ES-I3 (cell line): ENCODE results near the gene CDCA4.

Experiments used
- H3K36me3 ChIP-seq: 2 replicates; pipeline ENCODE4 v1.6.1; 2013; ENCODE audit warnings: mild to moderate bottlenecking, low read length, control low read depth, moderate library complexity; ENCODE audit not compliant: insufficient read depth
- H3K4me1 ChIP-seq: 2 replicates; pipeline ENCODE4 v1.6.1; 2013; ENCODE audit warnings: mild to moderate bottlenecking, control low read depth, low read length; ENCODE audit not compliant: insufficient read depth
- H3K9ac ChIP-seq: 2 replicates; pipeline ENCODE4 v1.6.1; 2013; ENCODE audit warnings: low read depth, mild to moderate bottlenecking, low read length, moderate library complexity
- H3K9me3 ChIP-seq: 2 replicates; pipeline ENCODE4 v1.6.1; 2013; ENCODE audit warnings: mild to moderate bottlenecking, low read length, moderate library complexity; ENCODE audit not compliant: control insufficient read depth, insufficient read depth

Gene CDCA4

DNA sequence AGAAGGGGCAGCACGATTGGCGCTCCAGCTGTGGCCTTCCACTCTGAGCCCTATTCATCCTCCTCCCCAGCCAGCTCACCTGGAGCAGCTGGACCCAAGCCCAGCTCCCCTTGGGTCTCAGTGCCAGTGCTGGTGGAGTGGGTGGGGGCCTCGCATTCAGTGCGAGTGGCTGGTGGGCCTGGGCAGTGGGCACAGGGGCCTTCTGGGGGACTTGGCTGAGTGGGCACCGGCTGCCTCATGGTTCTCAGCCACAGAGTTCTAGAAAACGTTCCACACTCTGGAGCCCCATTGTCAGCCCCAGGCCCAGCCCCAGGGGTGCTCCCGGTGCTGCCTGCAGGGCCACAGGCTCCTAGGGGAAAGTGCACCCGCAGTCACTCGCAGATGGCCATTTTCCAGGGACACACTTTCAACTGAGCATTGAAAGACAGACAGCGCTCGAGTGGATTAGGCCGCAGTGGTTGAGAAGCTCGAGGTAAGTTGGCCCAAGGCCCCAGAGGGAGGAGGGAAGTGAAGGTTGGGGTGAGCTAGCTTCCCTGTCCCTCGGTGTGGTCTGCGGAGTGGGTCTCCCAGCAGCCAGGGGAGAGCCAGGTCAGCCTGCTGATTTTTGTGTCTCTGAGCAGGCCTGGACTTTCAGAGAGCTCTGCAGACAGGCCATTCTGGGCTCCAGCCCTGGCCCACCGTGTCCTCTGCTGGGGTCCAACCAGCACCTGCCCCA lies 31.5 kb downstream of the CDCA4 start:
- H3K9me3 ChIP-seq, result no peaks in the 10 kb centered on the region
- no peak overlapping the region for H3K9ac ChIP-seq
- no peaks in the 10 kb centered on the region for H3K4me1 ChIP-seq
- no peaks in the 10 kb centered on the region; the same call in 1 of the 2 replicates for H3K36me3 ChIP-seq

DNA sequence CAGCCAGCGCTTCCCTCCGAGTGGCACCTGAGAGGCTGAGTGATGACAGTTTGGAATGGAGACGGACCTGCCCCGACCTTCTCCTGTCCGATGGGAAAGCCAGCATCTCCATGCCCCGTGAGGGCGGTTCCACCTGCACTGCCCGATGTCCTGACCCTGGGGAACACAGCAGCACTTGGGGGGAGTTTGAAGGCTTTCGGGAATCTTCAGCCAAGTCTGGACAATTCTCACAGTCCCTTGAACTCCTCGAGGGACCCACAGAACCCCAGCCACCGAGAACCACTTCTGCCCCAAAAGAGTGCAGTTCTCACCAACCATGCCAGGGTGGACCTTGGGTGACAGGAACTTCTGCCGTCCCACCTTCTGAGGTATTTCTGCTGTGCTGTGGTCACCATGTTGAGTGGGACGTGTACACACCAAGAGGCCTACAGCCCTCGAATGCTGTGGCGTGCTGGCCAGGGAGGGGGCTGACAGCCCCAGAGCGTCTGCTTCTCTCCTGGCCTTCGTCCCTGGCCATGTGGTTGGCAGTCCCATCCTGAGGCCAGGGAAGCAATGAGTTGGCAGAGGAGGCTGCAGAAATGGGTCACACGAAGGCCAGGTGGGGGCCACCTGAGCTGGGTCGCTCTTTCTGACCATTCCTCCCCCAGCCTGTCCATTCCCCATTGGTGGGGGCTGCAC lies 34.3 kb downstream of the CDCA4 start:
- no peaks in the 10 kb centered on the region for H3K36me3 ChIP-seq
- peak overlapping the region; percentile 77; the same call in 1 of the 2 replicates for H3K9ac ChIP-seq
- no peaks in the 10 kb centered on the region for H3K9me3 ChIP-seq
- no peaks in the 10 kb centered on the region for H3K4me1 ChIP-seq

DNA sequence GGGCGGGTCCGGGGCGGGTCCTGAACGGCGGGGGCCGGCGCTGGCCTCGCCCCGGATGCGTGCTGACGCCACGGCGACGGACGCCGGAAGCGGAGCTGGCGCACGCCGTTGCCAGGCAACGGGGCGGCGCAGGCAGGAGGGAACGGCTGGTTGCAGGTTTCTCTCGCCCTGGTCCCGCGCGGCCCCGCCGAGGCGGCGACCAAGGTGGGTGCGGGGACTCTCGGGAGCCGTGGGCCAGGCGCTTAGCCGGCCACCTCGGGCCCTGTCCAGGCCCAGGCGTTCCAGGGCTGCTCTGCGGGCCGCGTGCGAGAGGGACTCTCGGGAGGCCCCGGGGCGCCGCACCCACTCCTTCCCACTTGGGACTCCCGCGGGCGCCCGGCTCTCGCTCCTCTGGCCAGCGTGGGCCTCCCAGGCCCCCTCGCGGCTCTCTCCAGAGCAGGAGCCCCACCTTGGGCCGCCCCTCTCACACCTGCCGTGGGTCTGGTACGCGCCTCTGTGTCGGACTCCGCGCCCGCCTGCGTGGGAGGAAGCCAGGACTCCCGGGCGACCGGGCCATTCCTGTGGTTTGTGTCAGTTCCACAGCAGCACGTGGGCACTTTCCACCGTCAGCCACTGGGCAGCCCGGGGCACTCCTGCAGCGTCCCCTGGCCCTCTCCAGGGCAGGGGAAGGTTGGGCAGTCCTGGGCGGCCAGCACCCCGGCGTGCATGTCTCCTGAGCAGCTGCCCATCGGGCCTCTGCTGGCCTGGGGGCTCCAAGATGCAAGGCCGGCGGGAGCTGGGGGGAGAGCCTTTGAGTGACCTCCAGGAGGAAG lies 35.0 kb downstream of the CDCA4 start, which contains the start of gene CLBA1:
Gene CLBA1 (plus strand): TSS at position 114 of the 812 bp plus-strand sequence. CDS start 644 bp downstream, at position 758.
- Histone ChIP-seq H3K4me1 (no peaks in the 10 kb centered on the region), H3K36me3 (no peaks in the 10 kb centered on the region), H3K9ac (peak within 1 kb of the TSS; percentile 77), H3K9me3 (no peaks in the 10 kb centered on the region)

DNA sequence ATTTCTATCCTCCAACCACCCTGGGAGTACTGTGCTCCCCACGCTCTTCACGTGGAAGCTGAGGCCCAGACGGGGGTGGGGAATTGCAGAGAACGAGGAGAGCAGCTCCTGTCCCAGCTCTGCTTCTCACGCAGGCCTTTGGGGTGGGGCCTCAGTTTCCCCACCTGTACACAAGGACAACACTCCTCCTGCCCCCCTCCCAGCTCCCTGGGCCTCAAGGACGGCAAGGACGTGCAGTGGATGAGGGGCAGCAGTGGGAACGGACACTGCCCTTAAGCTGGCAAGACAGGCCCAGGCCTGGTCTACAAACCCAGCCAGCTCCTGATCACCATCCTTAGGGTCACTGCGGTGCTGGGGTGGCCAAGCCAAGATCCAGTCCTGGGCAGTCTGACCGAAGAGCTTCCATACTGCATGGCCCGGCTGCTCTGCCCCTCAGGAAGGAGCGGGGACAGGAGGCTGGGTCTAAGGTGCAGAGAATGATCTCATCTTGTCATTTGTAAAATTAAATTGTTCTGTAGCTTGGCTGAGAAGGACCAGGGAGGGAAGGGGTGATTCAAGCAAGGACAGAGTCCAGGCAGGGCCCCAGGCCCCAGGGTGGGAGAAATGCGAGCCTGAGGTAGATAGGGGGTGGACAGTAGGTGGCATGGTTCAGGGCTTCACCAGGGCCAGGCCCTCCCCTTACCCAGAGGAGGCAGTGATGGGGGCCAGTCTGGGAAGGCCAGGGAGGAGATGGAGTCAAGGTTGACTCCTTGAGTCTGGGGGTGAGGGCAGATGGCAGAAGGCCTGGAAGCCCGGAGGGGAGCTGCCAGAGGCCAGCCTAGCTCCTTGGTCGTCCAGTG lies 36.6 kb downstream of the CDCA4 start:
- Histone ChIP-seq H3K9me3 (no peaks in the 10 kb centered on the region), H3K9ac (no peak overlapping the region), H3K4me1 (no peaks in the 10 kb centered on the region), H3K36me3 (no peaks in the 10 kb centered on the region)

DNA sequence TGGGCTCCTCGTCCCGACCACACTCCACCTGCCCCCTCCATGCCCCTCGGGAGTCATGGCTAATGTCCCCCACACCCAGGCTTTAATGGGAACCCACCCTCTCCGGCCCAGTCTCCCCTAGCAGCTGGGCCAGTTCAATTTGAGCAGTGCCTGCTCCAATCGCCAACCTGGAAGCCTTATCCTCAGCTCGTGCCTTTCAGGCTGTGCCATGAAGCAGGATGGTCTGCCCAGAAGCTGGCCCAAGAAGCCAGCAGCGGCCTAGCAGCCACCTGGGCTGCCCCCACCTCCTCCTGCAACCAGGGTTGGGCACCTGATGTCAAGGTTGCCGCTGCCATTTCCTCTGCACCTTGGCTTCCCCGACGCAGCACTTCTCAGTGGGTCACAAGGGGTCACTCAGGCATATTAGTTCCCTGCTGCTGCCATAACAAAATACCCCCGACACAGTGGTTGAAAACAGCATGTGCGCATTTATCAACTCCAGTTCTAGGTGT lies 37.6 kb downstream of the CDCA4 start:
- no peaks in the 10 kb centered on the region for H3K36me3 ChIP-seq
- H3K4me1 ChIP-seq, result peaks cover 4% of the 10 kb centered on the region; the same call in 1 of the 2 replicates
- no peaks in the 10 kb centered on the region for H3K9me3 ChIP-seq
- H3K9ac ChIP-seq, result no peak overlapping the region

DNA sequence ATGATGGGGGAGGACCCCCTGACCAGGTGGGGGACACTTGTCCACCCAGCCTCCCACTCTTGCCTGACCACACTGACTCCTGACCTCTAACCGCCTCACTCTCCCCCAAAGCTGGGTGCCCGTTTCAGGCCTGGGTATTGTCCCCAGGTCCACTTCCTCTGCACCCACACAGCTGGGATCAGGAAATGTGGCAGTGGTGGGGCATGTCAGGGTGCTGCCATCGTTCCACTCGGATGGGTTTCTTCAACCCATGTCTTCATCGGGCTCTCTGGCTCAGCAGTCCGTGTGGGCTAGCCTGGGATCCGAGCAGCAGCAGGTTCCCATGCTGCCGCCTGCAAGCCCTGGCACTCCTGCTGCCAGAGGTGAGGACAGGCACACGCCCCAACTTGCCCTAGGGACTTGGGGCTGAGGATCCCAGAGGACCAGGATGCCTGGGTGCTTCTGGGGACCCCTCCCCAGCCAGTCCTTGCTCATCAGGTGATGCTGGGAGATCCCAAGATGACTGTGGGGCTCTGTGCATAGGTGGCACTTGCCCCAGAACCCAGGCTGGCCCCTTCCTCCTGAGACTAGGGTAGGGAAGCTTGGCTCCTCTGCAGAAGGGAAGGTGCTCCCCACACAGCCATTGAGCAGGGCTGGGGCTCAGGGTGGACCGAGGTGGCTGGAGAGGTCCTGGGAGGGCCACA lies 38.2 kb downstream of the CDCA4 start:
- Histone ChIP-seq H3K9ac (no peak overlapping the region), H3K4me1 (peaks cover 4% of the 10 kb centered on the region; the same call in 1 of the 2 replicates), H3K36me3 (no peaks in the 10 kb centered on the region), H3K9me3 (no peaks in the 10 kb centered on the region)

DNA sequence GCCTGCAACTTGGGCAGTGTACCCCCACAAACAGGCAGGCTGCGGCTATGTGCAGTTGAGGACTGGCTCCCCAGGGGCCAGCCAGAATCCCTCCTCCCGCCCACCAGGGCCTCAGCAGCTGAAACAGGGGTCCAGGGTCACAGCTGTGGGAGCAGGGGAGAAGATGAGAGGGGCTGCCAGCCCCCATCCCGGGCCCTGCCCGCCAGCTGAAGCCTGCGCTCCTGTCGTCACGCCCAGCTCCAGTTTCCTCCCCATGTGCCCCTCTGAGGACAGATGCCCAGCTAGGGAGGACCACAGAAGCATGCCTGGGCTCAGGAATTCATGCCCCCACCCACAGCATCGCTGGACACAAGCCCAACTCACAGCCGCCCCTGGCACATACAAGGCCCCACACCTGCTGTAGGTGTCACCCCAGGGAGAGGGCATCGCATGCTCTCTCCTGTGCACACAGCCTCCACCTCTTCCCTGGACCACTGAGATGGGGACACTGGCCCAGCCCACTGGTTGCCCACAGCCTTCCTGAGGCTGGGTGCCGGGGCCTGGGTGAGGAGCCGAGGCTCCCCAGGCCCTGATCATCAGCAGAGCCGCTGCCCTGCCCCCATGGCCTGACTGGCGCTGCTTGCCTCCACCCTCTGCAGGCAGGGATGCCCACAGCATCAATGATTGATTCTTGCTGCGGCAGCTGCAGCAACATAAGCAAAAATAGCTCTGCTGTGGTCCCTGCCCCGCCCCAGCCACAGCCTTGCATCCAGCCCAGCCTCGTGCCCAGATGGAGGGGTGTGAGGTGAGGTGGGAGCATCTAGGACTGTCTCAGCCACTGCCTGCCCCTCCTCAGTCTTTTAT lies 39.0 kb downstream of the CDCA4 start:
- no peak overlapping the region for H3K9ac ChIP-seq
- no peaks in the 10 kb centered on the region for H3K9me3 ChIP-seq
- H3K4me1 ChIP-seq, result peaks cover 4% of the 10 kb centered on the region; the same call in 1 of the 2 replicates
- no peaks in the 10 kb centered on the region for H3K36me3 ChIP-seq

DNA sequence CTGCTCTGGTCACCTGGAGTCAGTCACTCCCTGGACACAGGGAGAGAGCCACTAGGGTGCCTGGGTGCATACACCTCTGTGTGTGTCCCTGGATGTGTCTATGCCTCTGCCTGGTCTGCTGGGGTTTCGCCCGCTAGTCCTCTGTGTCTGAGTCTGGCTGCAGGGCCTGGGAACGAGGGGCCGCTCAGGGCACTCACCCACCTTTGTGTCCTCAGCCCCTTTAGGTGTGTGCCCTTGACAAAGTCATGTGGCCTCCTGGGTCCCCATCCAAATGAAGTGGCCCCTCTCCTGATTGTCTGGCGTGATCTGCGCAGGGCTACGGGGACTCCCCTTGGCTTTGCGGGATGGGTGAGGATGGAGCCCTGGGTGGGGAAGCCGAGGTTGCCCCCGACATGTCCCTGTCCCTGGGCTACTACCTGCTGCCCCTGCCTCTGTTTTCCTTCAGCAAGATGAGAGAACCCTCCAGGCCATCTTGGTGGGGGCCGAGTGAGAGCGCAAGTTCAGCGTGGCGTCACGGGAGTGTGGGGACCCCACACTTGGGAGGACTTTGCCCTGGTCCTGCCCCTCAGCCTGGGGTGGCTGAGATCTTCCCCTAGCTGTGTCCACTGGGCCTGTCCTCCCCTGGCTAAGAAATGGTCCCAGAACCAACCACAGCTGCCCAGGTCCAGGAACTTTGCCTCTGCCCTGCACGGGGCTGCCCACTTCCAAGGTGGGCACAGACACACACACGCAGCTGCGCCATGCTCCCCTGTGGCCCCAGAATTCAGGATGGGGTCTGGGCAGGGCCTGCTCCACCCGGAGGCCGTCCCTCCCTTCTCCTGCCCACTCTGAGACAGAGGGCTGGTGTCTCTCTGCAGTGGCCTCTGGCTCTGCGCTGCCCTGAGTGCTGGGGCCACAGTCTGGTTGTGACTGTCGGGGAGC lies 40.0 kb downstream of the CDCA4 start:
- Histone ChIP-seq H3K9me3 (no peaks in the 10 kb centered on the region), H3K4me1 (peaks cover 9% of the 10 kb centered on the region; the same call in 1 of the 2 replicates), H3K9ac (no peak overlapping the region), H3K36me3 (no peaks in the 10 kb centered on the region)

DNA sequence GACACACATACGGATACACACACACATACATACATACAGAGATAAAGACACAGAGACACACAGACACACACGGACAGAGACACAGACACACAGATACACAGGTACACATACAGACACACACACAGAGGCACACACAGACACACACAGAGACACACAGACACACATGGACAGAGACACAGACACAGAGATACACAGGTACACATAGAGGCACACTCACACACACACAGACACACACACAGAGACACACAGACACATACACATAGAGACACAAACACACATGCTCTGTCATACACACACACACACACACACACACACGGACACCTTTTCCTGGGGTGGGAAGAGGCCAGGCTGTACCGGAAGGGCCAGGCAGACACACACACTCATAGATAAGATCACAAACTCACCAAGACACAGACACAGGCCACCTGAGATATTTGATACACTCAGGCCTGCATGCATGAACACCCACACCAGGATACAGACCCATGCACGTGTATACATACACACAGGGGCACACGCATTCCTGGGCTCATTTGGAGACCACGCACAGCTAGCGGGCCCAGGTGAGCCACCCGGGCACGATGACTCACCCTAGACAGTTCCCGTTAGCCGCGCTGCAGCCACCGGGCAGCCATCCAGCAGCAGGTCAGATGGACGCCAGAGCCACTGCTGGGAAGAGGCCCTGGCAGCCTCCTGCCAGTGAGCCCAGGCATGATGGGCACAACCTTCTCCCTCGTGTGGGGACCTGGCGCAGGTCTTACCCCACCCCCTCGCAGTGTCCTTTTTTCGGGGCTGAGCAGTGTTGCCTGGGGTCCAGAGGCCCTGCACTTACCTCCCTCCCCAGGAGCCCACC lies 40.9 kb downstream of the CDCA4 start:
- peaks cover 9% of the 10 kb centered on the region; the same call in 1 of the 2 replicates for H3K4me1 ChIP-seq
- no peaks in the 10 kb centered on the region for H3K36me3 ChIP-seq
- no peak overlapping the region for H3K9ac ChIP-seq
- H3K9me3 ChIP-seq, result no peaks in the 10 kb centered on the region

DNA sequence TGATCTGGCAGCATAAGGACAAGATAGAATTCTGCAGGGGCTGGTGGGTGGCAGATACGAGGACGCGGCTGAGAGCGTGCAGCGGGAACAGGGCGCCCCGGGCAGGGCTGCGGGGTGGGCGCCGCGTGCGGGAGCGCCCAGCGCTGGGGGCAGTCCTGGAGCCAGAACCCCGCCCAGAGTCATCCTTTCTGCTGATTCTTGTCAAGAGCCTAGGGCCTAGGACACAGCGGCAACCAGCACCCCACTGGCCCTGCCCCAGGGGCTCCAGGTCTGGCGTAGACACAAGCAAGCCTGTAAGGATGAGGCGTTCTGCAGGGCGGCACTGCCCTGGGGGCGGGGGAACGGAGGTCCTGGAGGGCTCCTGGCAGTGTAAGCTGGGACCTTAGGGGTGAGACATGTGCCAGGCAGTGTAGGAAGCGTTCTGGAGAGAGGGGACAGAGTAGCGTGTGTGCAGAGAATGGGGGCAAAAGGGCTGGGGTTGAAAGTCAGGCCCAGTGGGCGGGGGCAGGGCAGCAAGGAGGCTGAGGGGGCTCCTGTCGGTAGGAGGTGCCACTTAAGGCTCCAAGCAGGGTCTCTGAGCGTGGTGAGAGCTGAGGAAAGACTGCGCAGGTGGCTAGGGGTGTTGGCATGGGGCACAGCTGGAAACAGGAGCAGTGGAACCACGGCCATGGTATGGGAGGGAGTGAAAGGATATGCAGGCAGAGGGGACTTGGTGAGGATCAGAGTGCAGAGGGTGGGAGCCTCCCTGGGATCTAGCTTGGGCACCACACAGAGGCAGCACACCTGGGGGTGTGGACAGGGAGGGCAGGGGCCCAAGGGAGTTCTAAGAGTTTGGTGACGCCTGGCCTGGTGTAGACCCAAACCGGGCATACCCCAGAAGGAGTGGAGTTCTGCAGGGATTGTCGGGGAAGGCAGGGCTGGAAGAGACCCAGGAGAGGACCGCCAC lies 41.9 kb downstream of the CDCA4 start:
- H3K9ac ChIP-seq, result peak overlapping the region; percentile 54; the same call in 1 of the 2 replicates
- H3K36me3 ChIP-seq, result no peaks in the 10 kb centered on the region
- H3K4me1 ChIP-seq, result peaks cover 12% of the 10 kb centered on the region; the same call in 1 of the 2 replicates

More for the DNA sequence above, 41.9 kb downstream of the CDCA4 start:
- no peaks in the 10 kb centered on the region for H3K9me3 ChIP-seq
